A673 (cell line): ENCODE data around the gene CRISP1. TPM values are rescaled to one million over a fixed set of nuclear protein-coding genes. Genes with fewer than 3 reads are reported as not detected.

Source experiments
- BruUV-seq: library from RNA; stranded (reverse); fragments of 400-500 nt; replicated peaks from 2 replicates; lab custom pipeline; 2021; lab: Mats Ljungman, UMichigan
- CTCF ChIA-PET: fragments of 300-600 bp; sonication (Branson Sonifier 250); formaldehyde crosslinking; loops from one replicate; lab custom pipeline; 2022; ENCODE audit warnings: antibody characterized with exemption; lab: Charles Lee
- POLR2A ChIA-PET: fragments of 300-600 bp; sonication (Branson Sonifier 250); formaldehyde crosslinking; loops from one replicate; lab custom pipeline; 2022; ENCODE audit warnings: antibody characterized with exemption; ENCODE audit not compliant: low non-redundant PET; lab: Charles Lee
- DNase-seq: peaks from one replicate; pipeline ENCODE4 v3.0.0-alpha.2; 2015; ENCODE audit warnings: low spot score
- H3K27ac ChIP-seq: fragments of 200-600 bp; sonication (generic); 2 replicates; pipeline ENCODE4 v1.5.1; 2016; ENCODE audit warnings: mixed run types, low read depth, mild to moderate bottlenecking, mixed read lengths, antibody characterized with exemption, low read length; ENCODE audit not compliant: poor library complexity, severe bottlenecking
- H3K27me3 ChIP-seq: fragments of 200-600 bp; sonication (generic); replicated peaks from 2 replicates; pipeline ENCODE4 v1.6.1; 2017; ENCODE audit warnings: mixed run types, low read depth, mild to moderate bottlenecking, mixed read lengths, antibody characterized with exemption, low read length; ENCODE audit not compliant: insufficient read depth, poor library complexity
- H3K36me3 ChIP-seq: fragments of 200-600 bp; sonication (generic); 2 replicates; pipeline ENCODE4 v1.6.1; 2016; ENCODE audit warnings: mixed run types, mild to moderate bottlenecking, mixed read lengths, antibody characterized with exemption, low read length; ENCODE audit not compliant: insufficient read depth, poor library complexity, severe bottlenecking
- H3K4me1 ChIP-seq: fragments of 200-600 bp; sonication (generic); 2 replicates; pipeline ENCODE4 v1.6.1; 2017; ENCODE audit warnings: mixed run types, mild to moderate bottlenecking, mixed read lengths, antibody characterized with exemption, low read length; ENCODE audit not compliant: insufficient read depth, poor library complexity, severe bottlenecking
- H3K4me3 ChIP-seq: fragments of 200-600 bp; sonication (generic); 2 replicates; pipeline ENCODE4 v1.5.1; 2016; ENCODE audit warnings: low read depth, mixed run types, mild to moderate bottlenecking, mixed read lengths, low read length; ENCODE audit not compliant: poor library complexity, severe bottlenecking
- H3K9me3 ChIP-seq: fragments of 200-600 bp; sonication (generic); 2 replicates; pipeline ENCODE4 v1.6.1; 2016; ENCODE audit warnings: mixed run types, low read depth, mild to moderate bottlenecking, mixed read lengths, antibody characterized with exemption, low read length; ENCODE audit not compliant: poor library complexity, severe bottlenecking
- CTCF ChIP-seq: fragments of 300-800, 200-600 bp; sonication (generic); conservative IDR thresholded peaks from 2 replicates; pipeline ENCODE4 v1.5.1; 2017; ENCODE audit warnings: low read depth, mild to moderate bottlenecking, antibody characterized with exemption, low read length, moderate library complexity, mixed read lengths
- EZH2 ChIP-seq: fragments of 200-600 bp; sonication (generic); IDR thresholded peaks from 2 replicates; pipeline ENCODE4 v1.6.1; 2017; ENCODE audit warnings: borderline replicate concordance, low read depth, mild to moderate bottlenecking, mixed read lengths, antibody characterized with exemption, low read length; ENCODE audit not compliant: poor library complexity, severe bottlenecking
- intact Hi-C: fragments of 100-400 bp; cut with micrococcal nuclease; formaldehyde crosslinking; loops from one replicate; pipeline ENCODE4 v1.10.0; 2022; ENCODE audit not compliant: unreplicated experiment
- total RNA-seq: library from RNA; stranded (reverse); gene quantifications from 2 replicates; pipeline ENCODE4 v1.2.3, GENCODE V29; 2021

CRISP1 gene
- total RNA-seq, 1 experiment from 2014 or later, result not detected

GRCh38 chr6:49847673-49848072, 18.7 kb downstream of the CRISP1 start:
- intact Hi-C loops, result loop anchor here (5.0 to 10.0 kb wide), 2 partner anchors 385 to 1083 kb away; partner anchors contain the start of genes CENPQ and MMUT
- BruUV-seq, result no TSS peak
- no peak overlapping the region for H3K4me3 ChIP-seq
- H3K27ac ChIP-seq, result no peak overlapping the region
- ChIA-PET CTCF (interaction anchor here (0.6 kb wide), 1 partner anchor 315 kb away, joined by 8 read pairs; no protein-coding TSS in a partner anchor), POLR2A (no interaction called here)
- no peaks in the 10 kb centered on the region for H3K36me3 ChIP-seq
- peak; percentile 5 for DNase-seq
- no peak for TF ChIP-seq EZH2
- no peak for TF ChIP-seq CTCF
- no peaks in the 10 kb centered on the region for H3K9me3 ChIP-seq
- no peaks in the 10 kb centered on the region for H3K4me1 ChIP-seq
- H3K27me3 ChIP-seq, result no peaks in the 10 kb centered on the region

- DNase-seq, result no peak
- no peaks in the 10 kb centered on the region for H3K27me3 ChIP-seq
- no peaks in the 10 kb centered on the region for H3K36me3 ChIP-seq
- no peaks in the 10 kb centered on the region for H3K9me3 ChIP-seq
- H3K4me3 ChIP-seq, result no peak overlapping the region
- H3K4me1 ChIP-seq, result no peaks in the 10 kb centered on the region
- POLR2A ChIA-PET, result no interaction called here
- intact Hi-C loops, result loop anchor here (5.0 to 10.0 kb wide), 2 partner anchors 385 to 1082 kb away; partner anchors contain the start of genes CENPQ and MMUT
- CTCF ChIA-PET, result no interaction called here
- TF ChIP-seq EZH2 (no peak), CTCF (no peak)
- no TSS peak for BruUV-seq
- no peak overlapping the region for H3K27ac ChIP-seq
These were observed 19.3 kb downstream of the CRISP1 start for GRCh38 chr6:49847014-49847413.

GRCh38 chr6:49841424-49841823, 24.9 kb downstream of the CRISP1 start:
- H3K9me3 ChIP-seq, result no peaks in the 10 kb centered on the region
- no peak overlapping the region for H3K4me3 ChIP-seq
- no peak for TF ChIP-seq CTCF
- TF ChIP-seq EZH2, result no peak
- no TSS peak for BruUV-seq
- no peaks in the 10 kb centered on the region for H3K36me3 ChIP-seq
- no peaks in the 10 kb centered on the region for H3K4me1 ChIP-seq
- ChIA-PET CTCF (no interaction called here), POLR2A (no interaction called here)
- no peak overlapping the region for H3K27ac ChIP-seq
- H3K27me3 ChIP-seq, result peaks cover 4% of the 10 kb centered on the region
- intact Hi-C loops, result loop anchor here (10.0 kb wide), 1 partner anchor 1077 kb away; no protein-coding TSS in a partner anchor
- no peak for DNase-seq
